HepG2 (cell line): ENCODE measurements around the gene FPR3. TPM values are rescaled to one million over a fixed set of nuclear protein-coding genes. Genes with fewer than 3 reads are reported as not detected.

Source experiments
- CHD2 ChIP-seq: IDR thresholded peaks from 2 replicates; pipeline ENCODE4 v1.6.1; 2011; ENCODE audit warnings: low read depth, low read length, improper control_type of control experiment
- KDM5A ChIP-seq: fragments of 200-600 bp; sonication (generic); IDR thresholded peaks from 2 replicates; pipeline ENCODE4 v1.7.0; 2018; ENCODE audit warnings: antibody characterized with exemption, mild to moderate bottlenecking, low read length, borderline replicate concordance
- MEIS1 ChIP-seq: sonication (generic); formaldehyde crosslinking; IDR thresholded peaks from 2 replicates; pipeline ENCODE4 v1.9.0; 2021; ENCODE audit warnings: mild to moderate bottlenecking, missing genetic modification reagents, moderate library complexity, borderline replicate concordance
- NPAS2 ChIP-seq: sonication (generic); formaldehyde crosslinking; IDR thresholded peaks from 2 replicates; pipeline ENCODE4 v1.8.0; 2022; ENCODE audit warnings: mild to moderate bottlenecking, missing genetic modification reagents, borderline replicate concordance
- RBAK ChIP-seq: sonication (generic); formaldehyde crosslinking; IDR thresholded peaks from 2 replicates; pipeline ENCODE4 v1.5.1; 2020; ENCODE audit warnings: mild to moderate bottlenecking, missing genetic modification reagents
- RNF219 ChIP-seq: sonication (generic); formaldehyde crosslinking; IDR thresholded peaks from 2 replicates; pipeline ENCODE4 v1.5.0; 2020; ENCODE audit warnings: mild to moderate bottlenecking, missing genetic modification reagents
- ZBED4 ChIP-seq: sonication (generic); formaldehyde crosslinking; IDR thresholded peaks from 2 replicates; pipeline ENCODE4 v1.4.0; 2020; ENCODE audit warnings: missing genetic modification reagents, borderline replicate concordance
- ZHX2 ChIP-seq, 2 experiments: sonication (generic) in 1 of 2; formaldehyde crosslinking in 1 of 2; IDR thresholded peaks; 2 replicates each; pipeline versions ENCODE4 v1.6.1 to v1.9.0; 2014 to 2022; ENCODE audit warnings: antibody characterized with exemption in 1 of 2, borderline replicate concordance in 1 of 2, inconsistent platforms in 1 of 2, low read depth in 1 of 2, missing genetic modification reagents in 1 of 2
- ZNF264 ChIP-seq: sonication (generic); formaldehyde crosslinking; IDR thresholded peaks from 2 replicates; pipeline ENCODE4 v1.4.0; 2020; ENCODE audit warnings: missing genetic modification reagents
- ZNF354B ChIP-seq: sonication (generic); formaldehyde crosslinking; IDR thresholded peaks from 2 replicates; pipeline ENCODE4 v1.8.0; 2022; ENCODE audit warnings: mild to moderate bottlenecking, missing genetic modification reagents
- ZNF782 ChIP-seq: sonication (generic); formaldehyde crosslinking; IDR thresholded peaks from 2 replicates; pipeline ENCODE4 v1.4.0; 2020; ENCODE audit warnings: missing genetic modification reagents, mild to moderate bottlenecking, borderline replicate concordance
- polyA plus RNA-seq, 8 experiments: library from polyadenylated mRNA; depleted of rRNA in 3 of 8; stranded (reverse) in 7 of 8; unstranded in 1 of 8; fragments of >200 nt; fragmentation: Illumina TruSeq in 4 of 8; extraction: Trizol in 4 of 8; gene quantifications; 2 replicates each; pipeline versions ENCODE4 v1.2.1 to v1.2.3, GENCODE V29; 2011 to 2016; ENCODE audit warnings: low read depth in 4 of 8, missing spikeins in 1 of 8, mixed read lengths in 1 of 8; ENCODE audit not compliant: insufficient read depth in 1 of 8
- total RNA-seq, 5 experiments: library from RNA; depleted of rRNA; stranded (reverse); fragments of >200 nt; fragmentation: Illumina TruSeq; extraction: Trizol; gene quantifications; 2 replicates each; pipeline ENCODE4 v1.2.3, GENCODE V29; 2016; ENCODE audit warnings: low read depth in 1 of 5
- TF ChIP-seq, protein P1 (sequence below): sonication (generic); formaldehyde crosslinking; IDR thresholded peaks from 2 replicates; pipeline ENCODE4 v1.5.0; 2020; ENCODE audit warnings: missing genetic modification reagents, mild to moderate bottlenecking, borderline replicate concordance

Gene FPR3
- total and polyA plus RNA-seq, 2 of the 13 experiments (the other 11 are each of a cell fraction or from before 2014, with no cell fraction given) = not detected

- TF ChIP-seq KDM5A = no peak
- TF ChIP-seq ZBED4 (CRISPR knock-in tag) = no peak
- TF ChIP-seq ZHX2 (IDR thresholded peaks at IDR 0.05; ENCODE audit: low read depth) = no peak
- TF ChIP-seq ZHX2 (CRISPR knock-in tag; IDR thresholded peaks at IDR 0.05; ENCODE audit: borderline replicate concordance) = no peak
- no peak for TF ChIP-seq RNF219 (CRISPR knock-in tag)
- TF ChIP-seq ZNF264 (CRISPR knock-in tag) = no peak
- no peak for TF ChIP-seq CHD2
- TF ChIP-seq RBAK (CRISPR knock-in tag) = no peak
- TF ChIP-seq ZNF354B = no peak
- TF ChIP-seq NPAS2 (CRISPR knock-in tag) = no peak
- no peak for TF ChIP-seq MEIS1 (CRISPR knock-in tag)
- TF ChIP-seq, protein P1, sequence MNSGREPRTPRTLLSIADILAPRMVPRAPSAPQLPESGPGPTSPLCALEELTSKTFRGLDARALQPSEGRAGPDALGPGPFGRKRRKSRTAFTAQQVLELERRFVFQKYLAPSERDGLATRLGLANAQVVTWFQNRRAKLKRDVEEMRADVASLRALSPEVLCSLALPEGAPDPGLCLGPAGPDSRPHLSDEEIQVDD (CRISPR knock-in tag) = no peak
- TF ChIP-seq ZNF782 (CRISPR knock-in tag) = no peak
- TF ChIP-seq, all 625 proteins: peak for 0
Measured at GRCh38 chr19:51786646-51787494, 8.1 kb upstream of the FPR3 start (continued).
